ENCODE measurements around the gene CROCC.

CROCC gene

GRCh38 chr1:16988210-16988609 is 66.5 kb downstream of the CROCC start:
- no peak overlapping the region for H3K4me3 ChIP-seq (ENCODE audit: low read depth, low read length)
- no peak for TF ChIP-seq CTCF (IDR thresholded peaks at IDR 0.05; ENCODE audit: low read depth, low read length)

- no peak for TF ChIP-seq CTCF (IDR thresholded peaks at IDR 0.05; ENCODE audit: low read depth, low read length)
- H3K4me3 ChIP-seq (ENCODE audit: low read depth, low read length): no peak overlapping the region
These were observed 68.1 kb downstream of the CROCC start for GRCh38 chr1:16989676-16990391.

DNA sequence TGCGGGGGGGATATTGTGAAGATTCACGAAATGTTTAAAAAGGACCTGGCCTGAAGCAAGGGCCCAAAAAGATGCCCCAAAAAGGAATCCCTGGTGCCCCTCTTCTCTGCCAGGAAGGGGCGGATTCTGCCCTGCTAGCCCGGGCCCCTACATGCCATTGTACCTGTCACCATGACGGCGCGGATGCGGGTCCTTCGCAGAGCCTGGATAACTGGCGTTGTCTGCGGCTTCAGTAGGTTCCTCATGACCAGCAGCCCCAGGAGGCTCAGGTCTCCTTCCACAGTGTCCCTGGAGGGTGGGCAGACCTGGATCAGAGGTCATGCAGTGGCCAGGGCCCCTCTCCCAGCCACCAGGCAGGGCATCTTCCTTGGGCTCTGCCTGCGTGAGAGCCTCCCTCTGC is 69.8 kb downstream of the CROCC start:
- TF ChIP-seq CTCF (IDR thresholded peaks at IDR 0.05; ENCODE audit: low read depth, low read length): no peak
- no peak overlapping the region for H3K4me3 ChIP-seq (ENCODE audit: low read depth, low read length)

DNA sequence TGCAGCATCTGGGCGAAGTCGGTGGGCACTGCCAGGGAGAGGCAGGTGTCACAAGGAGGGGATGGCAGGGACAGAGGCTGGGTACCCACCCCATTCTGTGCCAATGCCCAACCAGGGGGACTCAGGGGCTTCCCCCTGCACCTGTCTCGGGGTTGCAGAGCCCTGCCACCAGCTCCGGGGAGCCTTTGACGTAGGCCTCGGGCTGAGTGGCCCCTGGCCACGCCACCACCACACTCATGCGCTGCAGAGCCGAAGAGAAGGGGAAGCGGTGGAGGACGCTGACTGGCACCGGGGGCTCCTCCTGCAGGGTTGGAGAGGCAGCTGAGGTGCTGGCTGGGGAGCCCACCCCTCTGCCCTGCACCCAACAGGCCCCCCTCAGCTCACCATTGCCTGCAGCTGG is 70.4 kb downstream of the CROCC start:
- no peak overlapping the region for H3K4me3 ChIP-seq (ENCODE audit: low read depth, low read length)
- no peak for TF ChIP-seq CTCF (IDR thresholded peaks at IDR 0.05; ENCODE audit: low read depth, low read length)

DNA sequence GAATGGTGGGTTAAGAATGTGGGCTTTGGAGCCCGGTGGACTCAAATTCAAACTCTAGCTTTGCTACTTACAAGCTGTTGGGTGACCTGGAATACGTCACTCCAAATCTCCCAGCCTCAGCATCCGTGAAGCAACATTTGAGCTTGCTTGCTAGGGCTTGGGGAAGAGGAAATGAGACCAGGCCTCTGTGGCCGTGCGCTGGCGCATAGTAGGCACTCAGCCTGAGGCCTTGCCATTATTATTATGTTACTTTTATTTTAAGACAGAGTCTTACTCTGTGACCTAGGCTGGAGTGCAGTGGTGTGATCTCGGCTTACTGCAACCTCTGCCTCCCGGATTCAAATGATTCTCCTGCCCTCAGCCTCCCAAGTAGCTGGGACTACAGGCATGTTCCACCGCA is 70.9 kb downstream of the CROCC start:
- no peak for TF ChIP-seq CTCF (IDR thresholded peaks at IDR 0.05; ENCODE audit: low read depth, low read length)
- H3K4me3 ChIP-seq (ENCODE audit: low read depth, low read length): no peak overlapping the region

- TF ChIP-seq CTCF (IDR thresholded peaks at IDR 0.05; ENCODE audit: low read depth, low read length): no peak
- H3K4me3 ChIP-seq (ENCODE audit: low read depth, low read length): no peak overlapping the region
These were observed 71.8 kb downstream of the CROCC start for GRCh38 chr1:16993521-16994038.

- H3K4me3 ChIP-seq (ENCODE audit: low read depth, low read length): no peak overlapping the region
- no peak for TF ChIP-seq CTCF (IDR thresholded peaks at IDR 0.05; ENCODE audit: low read depth, low read length)
These were observed 75.1 kb downstream of the CROCC start for GRCh38 chr1:16996845-16997244.

Measured in WI38 (cell line).